Liver (tissue), 9 donors: Measurements from ENCODE around the gene SEBOX. TPM values are rescaled to one million over a fixed set of nuclear protein-coding genes. Genes with fewer than 3 reads are reported as not detected.
A peak's percentile ranks its signal among the peaks of the same experiment; 100 is the strongest.

Source experiments
- DNase-seq: peaks from one replicate; pipeline ENCODE4 v3.0.0-alpha.2; 2017; ENCODE audit warnings: low spot score
- H3K27ac ChIP-seq, 2 donors: one replicate each; pipeline ENCODE4 v1.7.0; 2013; ENCODE audit warnings: inconsistent platforms in 2 of 2, low read length in 2 of 2, control low read depth in 1 of 2, low read depth in 1 of 2, mild to moderate bottlenecking in 1 of 2
- H3K27me3 ChIP-seq, 4 donors: one replicate each; pipeline versions ENCODE4 v1.6.1 to v1.7.0; 2013; ENCODE audit warnings: low read length in 3 of 4, inconsistent platforms in 1 of 4, mild to moderate bottlenecking in 1 of 4, moderate library complexity in 1 of 4; ENCODE audit not compliant: control insufficient read depth in 4 of 4, insufficient read depth in 4 of 4
- H3K36me3 ChIP-seq, 4 donors: one replicate each; pipeline versions ENCODE4 v1.6.1 to v1.7.0; 2013; ENCODE audit warnings: low read length in 3 of 4, mild to moderate bottlenecking in 3 of 4, low read depth in 1 of 4, moderate library complexity in 1 of 4; ENCODE audit not compliant: control insufficient read depth in 4 of 4, insufficient read depth in 3 of 4
- H3K4me1 ChIP-seq, 4 donors: one replicate each; pipeline versions ENCODE4 v1.6.1 to v1.7.0; 2013; ENCODE audit warnings: low read length in 3 of 4, mild to moderate bottlenecking in 3 of 4, moderate library complexity in 1 of 4; ENCODE audit not compliant: control insufficient read depth in 4 of 4, insufficient read depth in 4 of 4
- H3K4me3 ChIP-seq, 3 donors: one replicate each; pipeline versions ENCODE4 v1.6.1 to v1.7.0; 2013; ENCODE audit warnings: low read length in 3 of 3, control low read depth in 1 of 3, low read depth in 1 of 3, mild to moderate bottlenecking in 1 of 3
- H3K9ac ChIP-seq, 2 donors: one replicate each; pipeline ENCODE4 v1.7.0; 2013; ENCODE audit warnings: low read length in 2 of 2, mild to moderate bottlenecking in 2 of 2, moderate library complexity in 2 of 2, control low read depth in 1 of 2, low read depth in 1 of 2
- H3K9me3 ChIP-seq, 4 donors: one replicate each; pipeline versions ENCODE4 v1.6.1 to v1.7.0; 2013; ENCODE audit warnings: low read length in 3 of 4; ENCODE audit not compliant: control insufficient read depth in 4 of 4
- EGR1 ChIP-seq, 2 donors: IDR thresholded peaks; 2 replicates each; pipeline ENCODE4 v1.6.1; 2016 to 2018; ENCODE audit warnings: antibody characterized with exemption in 2 of 2, low read depth in 2 of 2
- FOXA2 ChIP-seq: IDR thresholded peaks from 2 replicates; pipeline ENCODE4 v1.6.1; 2016; ENCODE audit warnings: antibody characterized with exemption
- GABPA ChIP-seq, 2 donors: IDR thresholded peaks in 1 of 2; conservative IDR thresholded peaks in 1 of 2; 2 replicates each; pipeline ENCODE4 v1.6.1; 2016; ENCODE audit warnings: antibody characterized with exemption in 2 of 2, mild to moderate bottlenecking in 1 of 2, moderate library complexity in 1 of 2
- HNF4A ChIP-seq, 2 donors: conservative IDR thresholded peaks; 2 replicates each; pipeline ENCODE4 v1.6.1; 2016; ENCODE audit warnings: antibody characterized with exemption in 2 of 2, mild to moderate bottlenecking in 2 of 2
- HNF4G ChIP-seq: IDR thresholded peaks from 2 replicates; pipeline ENCODE4 v1.6.1; 2016; ENCODE audit warnings: antibody characterized with exemption
- JUND ChIP-seq, 2 donors: IDR thresholded peaks; 2 replicates each; pipeline ENCODE4 v1.6.1; 2016; ENCODE audit warnings: antibody characterized with exemption in 2 of 2
- MAX ChIP-seq: IDR thresholded peaks from 2 replicates; pipeline ENCODE4 v1.6.1; 2016; ENCODE audit warnings: antibody characterized with exemption
- NR2F2 ChIP-seq: IDR thresholded peaks from 2 replicates; pipeline ENCODE4 v1.6.1; 2016; ENCODE audit warnings: antibody characterized with exemption
- REST ChIP-seq: IDR thresholded peaks from 2 replicates; pipeline ENCODE4 v1.6.1; 2016; ENCODE audit warnings: antibody characterized with exemption, mild to moderate bottlenecking
- RXRA ChIP-seq, 2 donors: IDR thresholded peaks; 2 replicates each; pipeline ENCODE4 v1.6.1; 2017 to 2018; ENCODE audit warnings: antibody characterized with exemption in 2 of 2, mild to moderate bottlenecking in 1 of 2
- SP1 ChIP-seq: IDR thresholded peaks from 2 replicates; pipeline ENCODE4 v1.6.1; 2018; ENCODE audit warnings: antibody characterized with exemption, mild to moderate bottlenecking
- TAF1 ChIP-seq: conservative IDR thresholded peaks from 2 replicates; pipeline ENCODE4 v1.6.1; 2016; ENCODE audit warnings: antibody characterized with exemption, mild to moderate bottlenecking
- YY1 ChIP-seq: IDR thresholded peaks from 2 replicates; pipeline ENCODE4 v1.6.1; 2016; ENCODE audit warnings: antibody characterized with exemption, mild to moderate bottlenecking
- ZBTB33 ChIP-seq: IDR thresholded peaks from 2 replicates; pipeline ENCODE4 v1.6.1; 2016; ENCODE audit warnings: antibody characterized with exemption
- WGBS: extraction: QIAGEN DNeasy Blood & Tissue Kit; methylation state at CpG from one replicate; pipeline ENCODE4 v1.1.7; 2013; 5-methylcytosine and 5-hydroxymethylcytosine counted together
- polyA plus RNA-seq, 2 donors: library from polyadenylated mRNA; stranded (reverse) in 1 of 2; unstranded in 1 of 2; fragments of 200-250 nt in 1 of 2; fragments of >200 nt in 1 of 2; fragmentation: Nextera tagmentation in 1 of 2; extraction: Ambion mirVana in 1 of 2; gene quantifications; one replicate each; pipeline versions ENCODE4 v1.2.1 to v1.2.3, GENCODE V29; 2013 to 2015
- total RNA-seq, 2 donors: library from RNA; depleted of rRNA; stranded (reverse); fragments of >200 nt; gene quantifications; one replicate each; pipeline ENCODE4 v1.2.3, GENCODE V29; 2014
- TF ChIP-seq, protein P1 (sequence below): fragments of 150-350 bp; IDR thresholded peaks from 2 replicates; pipeline ENCODE4 v1.5.1; 2017; ENCODE audit warnings: improper control_type of control experiment, low read depth, low read length; ENCODE audit not compliant: missing input control
- TF ChIP-seq, protein P2 (sequence below): IDR thresholded peaks from 2 replicates; pipeline ENCODE4 v1.6.1; 2016; ENCODE audit warnings: antibody characterized with exemption
- donor health status: healthy.
- donor health status: healthy.
- donor health status: healthy.
- donor health status: healthy.
- donor health status: healthy.

SEBOX gene
- total and polyA plus RNA-seq, 4 donors = 0.19 to 0.59 TPM; not detected in 2

- DNase-seq = no peak
- Histone ChIP-seq H3K9ac (no peak overlapping the region), H3K36me3 (peaks cover 0 to 12% (median 3%) of the 10 kb centered on the region in 4 donors), H3K4me3 (peak overlapping the region in 1 of 3 donors; percentile 60), H3K27ac (no peak overlapping the region), H3K27me3 (no peaks in the 10 kb centered on the region), H3K9me3 (no peaks in the 10 kb centered on the region), H3K4me1 (peaks cover 0 to 17% (median 10%) of the 10 kb centered on the region in 4 donors)
- 86% methylated on average over 8 of the region's 8 CpGs for WGBS
- no peak for TF ChIP-seq YY1
- no peak for TF ChIP-seq HNF4A (conservative IDR thresholded peaks at IDR 0.05)
- no peak for TF ChIP-seq MAX
- TF ChIP-seq JUND (IDR thresholded peaks at IDR 0.05) = no peak
- TF ChIP-seq RXRA (IDR thresholded peaks at IDR 0.05) = no peak
- no peak for TF ChIP-seq GABPA (IDR thresholded peaks at IDR 0.05 in 1 of 2, conservative IDR thresholded peaks at IDR 0.05 in 1 of 2)
Measured at GRCh38 chr17:28385406-28385805, 20.4 kb upstream of the SEBOX start.

GRCh38 chr17:28385037-28385400 is 20.0 kb upstream of the SEBOX start:
- WGBS = 39% methylated on average over 29 of the region's 29 CpGs
- Histone ChIP-seq H3K4me1 (peaks cover 0 to 21% (median 11%) of the 10 kb centered on the region in 4 donors), H3K27ac (no peak overlapping the region), H3K9ac (no peak overlapping the region), H3K36me3 (peaks cover 0 to 10% (median 3%) of the 10 kb centered on the region in 4 donors), H3K4me3 (peak overlapping the region in 2 of 3 donors; percentile 60 to 72), H3K27me3 (no peaks in the 10 kb centered on the region), H3K9me3 (no peaks in the 10 kb centered on the region)
- no peak for TF ChIP-seq SP1
- TF ChIP-seq, protein P1, sequence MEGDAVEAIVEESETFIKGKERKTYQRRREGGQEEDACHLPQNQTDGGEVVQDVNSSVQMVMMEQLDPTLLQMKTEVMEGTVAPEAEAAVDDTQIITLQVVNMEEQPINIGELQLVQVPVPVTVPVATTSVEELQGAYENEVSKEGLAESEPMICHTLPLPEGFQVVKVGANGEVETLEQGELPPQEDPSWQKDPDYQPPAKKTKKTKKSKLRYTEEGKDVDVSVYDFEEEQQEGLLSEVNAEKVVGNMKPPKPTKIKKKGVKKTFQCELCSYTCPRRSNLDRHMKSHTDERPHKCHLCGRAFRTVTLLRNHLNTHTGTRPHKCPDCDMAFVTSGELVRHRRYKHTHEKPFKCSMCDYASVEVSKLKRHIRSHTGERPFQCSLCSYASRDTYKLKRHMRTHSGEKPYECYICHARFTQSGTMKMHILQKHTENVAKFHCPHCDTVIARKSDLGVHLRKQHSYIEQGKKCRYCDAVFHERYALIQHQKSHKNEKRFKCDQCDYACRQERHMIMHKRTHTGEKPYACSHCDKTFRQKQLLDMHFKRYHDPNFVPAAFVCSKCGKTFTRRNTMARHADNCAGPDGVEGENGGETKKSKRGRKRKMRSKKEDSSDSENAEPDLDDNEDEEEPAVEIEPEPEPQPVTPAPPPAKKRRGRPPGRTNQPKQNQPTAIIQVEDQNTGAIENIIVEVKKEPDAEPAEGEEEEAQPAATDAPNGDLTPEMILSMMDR = no peak
- DNase-seq = no peak

GRCh38 chr17:28384281-28385036 is 19.5 kb upstream of the SEBOX start:
- no peak for DNase-seq
- H3K9me3 ChIP-seq = no peaks in the 10 kb centered on the region
- H3K27ac ChIP-seq = peak overlapping the region; percentile 4 to 33
- peaks cover 0 to 6% (median 2%) of the 10 kb centered on the region in 4 donors for H3K36me3 ChIP-seq
- H3K9ac ChIP-seq = no peak overlapping the region
- 16% methylated on average over 56 of the region's 56 CpGs for WGBS
- peak overlapping the region; percentile 50 to 72 (median 60) for H3K4me3 ChIP-seq
- peaks cover 0 to 21% (median 11%) of the 10 kb centered on the region in 4 donors for H3K4me1 ChIP-seq
- no peaks in the 10 kb centered on the region for H3K27me3 ChIP-seq
- TF ChIP-seq NR2F2 (no peak), TAF1 (no peak), HNF4G (no peak), FOXA2 (no peak), SP1 (peak; percentile 35), EGR1 (IDR thresholded peaks at IDR 0.05; ENCODE audit: low read depth in 2 of 2) (no peak), RXRA (IDR thresholded peaks at IDR 0.05) (peak in 1 of 2 donors; percentile 28), GABPA (IDR thresholded peaks at IDR 0.05 in 1 of 2, conservative IDR thresholded peaks at IDR 0.05 in 1 of 2) (peak in 1 of 2 donors; percentile 69), REST (peak; percentile 51), YY1 (peak; percentile 41), ZBTB33 (no peak)
- TF ChIP-seq, protein P1 = no peak
- TF ChIP-seq, protein P2, sequence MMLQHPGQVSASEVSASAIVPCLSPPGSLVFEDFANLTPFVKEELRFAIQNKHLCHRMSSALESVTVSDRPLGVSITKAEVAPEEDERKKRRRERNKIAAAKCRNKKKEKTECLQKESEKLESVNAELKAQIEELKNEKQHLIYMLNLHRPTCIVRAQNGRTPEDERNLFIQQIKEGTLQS = no peak
